Stomach (tissue), 4 donors: ENCODE measurements around the gene PCDH15.

Experiments
- CTCF ChIP-seq, 7 experiments: fragments of 450-650 bp in 4 of 7; fragments of 200-600 bp in 3 of 7; sonication (generic) in 3 of 7; IDR thresholded peaks; one replicate each; pipeline ENCODE4 v1.5.1; 2016 to 2019; ENCODE audit warnings: antibody characterized with exemption in 7 of 7, control low read depth in 2 of 7, mild to moderate bottlenecking in 1 of 7
- POLR2A ChIP-seq, 4 donors: fragments of 450-650 bp; IDR thresholded peaks; one replicate each; pipeline ENCODE4 v1.6.1; 2016; ENCODE audit warnings: antibody characterized with exemption in 4 of 4, control low read depth in 2 of 4, mild to moderate bottlenecking in 1 of 4, moderate library complexity in 1 of 4
- POLR2AphosphoS5 ChIP-seq, 3 donors: sonication (generic); formaldehyde crosslinking; IDR thresholded peaks; one replicate each; pipeline ENCODE4 v1.6.1; 2016; ENCODE audit warnings: antibody characterized with exemption in 3 of 3

GRCh38 chr10:54745436-54745835 is 55.6 kb downstream of the PCDH15 start:
- TF ChIP-seq POLR2A (IDR thresholded peaks at IDR 0.05) (no peak), POLR2AphosphoS5 (IDR thresholded peaks at IDR 0.05) (no peak), CTCF (IDR thresholded peaks at IDR 0.05) (no peak)
